IPS DF 19.7 (cell line): ENCODE data around the gene TNXB.

ENCODE experiments used
- DNase-seq: peaks from one replicate; pipeline ENCODE4 v3.0.0-alpha.2; 2013; ENCODE audit warnings: low read depth, low spot score

Gene TNXB, protein sequence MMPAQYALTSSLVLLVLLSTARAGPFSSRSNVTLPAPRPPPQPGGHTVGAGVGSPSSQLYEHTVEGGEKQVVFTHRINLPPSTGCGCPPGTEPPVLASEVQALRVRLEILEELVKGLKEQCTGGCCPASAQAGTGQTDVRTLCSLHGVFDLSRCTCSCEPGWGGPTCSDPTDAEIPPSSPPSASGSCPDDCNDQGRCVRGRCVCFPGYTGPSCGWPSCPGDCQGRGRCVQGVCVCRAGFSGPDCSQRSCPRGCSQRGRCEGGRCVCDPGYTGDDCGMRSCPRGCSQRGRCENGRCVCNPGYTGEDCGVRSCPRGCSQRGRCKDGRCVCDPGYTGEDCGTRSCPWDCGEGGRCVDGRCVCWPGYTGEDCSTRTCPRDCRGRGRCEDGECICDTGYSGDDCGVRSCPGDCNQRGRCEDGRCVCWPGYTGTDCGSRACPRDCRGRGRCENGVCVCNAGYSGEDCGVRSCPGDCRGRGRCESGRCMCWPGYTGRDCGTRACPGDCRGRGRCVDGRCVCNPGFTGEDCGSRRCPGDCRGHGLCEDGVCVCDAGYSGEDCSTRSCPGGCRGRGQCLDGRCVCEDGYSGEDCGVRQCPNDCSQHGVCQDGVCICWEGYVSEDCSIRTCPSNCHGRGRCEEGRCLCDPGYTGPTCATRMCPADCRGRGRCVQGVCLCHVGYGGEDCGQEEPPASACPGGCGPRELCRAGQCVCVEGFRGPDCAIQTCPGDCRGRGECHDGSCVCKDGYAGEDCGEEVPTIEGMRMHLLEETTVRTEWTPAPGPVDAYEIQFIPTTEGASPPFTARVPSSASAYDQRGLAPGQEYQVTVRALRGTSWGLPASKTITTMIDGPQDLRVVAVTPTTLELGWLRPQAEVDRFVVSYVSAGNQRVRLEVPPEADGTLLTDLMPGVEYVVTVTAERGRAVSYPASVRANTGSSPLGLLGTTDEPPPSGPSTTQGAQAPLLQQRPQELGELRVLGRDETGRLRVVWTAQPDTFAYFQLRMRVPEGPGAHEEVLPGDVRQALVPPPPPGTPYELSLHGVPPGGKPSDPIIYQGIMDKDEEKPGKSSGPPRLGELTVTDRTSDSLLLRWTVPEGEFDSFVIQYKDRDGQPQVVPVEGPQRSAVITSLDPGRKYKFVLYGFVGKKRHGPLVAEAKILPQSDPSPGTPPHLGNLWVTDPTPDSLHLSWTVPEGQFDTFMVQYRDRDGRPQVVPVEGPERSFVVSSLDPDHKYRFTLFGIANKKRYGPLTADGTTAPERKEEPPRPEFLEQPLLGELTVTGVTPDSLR (N-terminal part only)

DNA sequence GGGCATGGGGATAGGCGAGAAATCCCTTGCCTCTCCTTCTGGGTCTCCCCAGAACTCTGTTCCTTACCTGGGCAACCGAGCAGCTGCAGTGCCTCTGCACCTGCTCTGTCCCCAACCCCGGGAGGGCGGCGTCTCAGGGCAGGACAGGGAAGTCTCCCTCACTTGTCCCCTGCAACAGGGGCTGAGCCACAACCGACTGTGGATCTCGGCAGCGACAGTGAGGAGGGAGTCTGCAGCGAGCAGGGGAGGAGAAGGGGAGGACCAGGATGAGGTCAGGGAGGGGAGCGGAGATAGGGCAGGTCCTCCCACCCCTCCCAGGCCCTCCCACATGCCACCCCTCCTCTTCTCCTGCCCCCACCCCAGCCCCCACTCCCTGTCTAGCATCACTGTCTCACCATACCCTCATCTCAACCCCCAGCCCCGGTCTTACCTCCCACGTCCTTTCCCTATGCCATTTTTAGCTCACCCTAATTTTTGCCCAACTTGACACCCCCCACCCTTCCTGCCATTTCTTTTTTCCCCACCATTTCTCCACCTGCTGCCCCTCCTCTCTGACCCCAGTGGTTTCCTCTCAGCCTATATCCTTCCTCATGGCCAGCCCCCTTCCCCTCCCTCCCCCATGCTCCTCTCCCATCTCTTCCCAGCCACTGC is at the start of gene TNXB:
TNXB (minus strand) TSS at position 225 of the 651 bp plus-strand sequence. CDS start 11,140 bp downstream, outside the sequence.
- DNase-seq: no peak

DNA sequence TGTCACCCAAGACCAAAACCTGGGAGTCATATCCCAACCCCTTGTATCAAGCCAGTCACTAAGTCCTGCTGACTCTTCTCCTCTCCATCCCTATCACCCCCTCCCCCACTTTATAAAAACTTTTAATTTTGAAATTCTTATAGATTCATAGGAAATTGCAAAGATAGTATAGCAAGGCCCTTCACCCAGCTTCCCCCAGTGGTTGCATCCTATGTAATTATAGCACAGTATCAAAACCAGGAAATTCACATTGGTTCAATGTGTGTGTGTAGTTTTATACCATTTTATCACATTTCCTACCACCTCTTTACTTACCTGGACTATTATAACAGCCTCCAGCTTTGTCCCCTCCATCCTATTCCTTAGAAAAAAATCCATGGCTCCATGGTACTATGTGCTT is 48.9 kb upstream of the TNXB start:
- no peak for DNase-seq

DNA sequence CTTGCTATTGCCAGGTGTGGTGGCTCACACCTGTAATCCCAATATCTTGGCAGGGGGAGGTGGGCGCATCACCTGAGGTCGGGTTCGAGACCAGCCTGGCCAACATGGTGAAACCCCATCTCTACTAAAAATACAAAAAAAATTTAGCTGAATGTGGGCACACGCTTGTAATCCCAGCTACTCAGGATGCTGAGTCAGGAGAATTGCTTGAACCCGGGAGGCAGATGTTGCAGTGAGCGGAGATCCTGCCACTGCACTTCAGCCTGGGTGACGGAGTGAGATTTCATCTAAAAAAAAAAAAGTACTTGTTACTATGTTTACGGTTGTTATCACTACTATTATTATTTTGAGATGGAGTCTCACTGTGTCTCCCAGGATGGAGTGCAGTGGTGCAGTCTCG is 47.8 kb upstream of the TNXB start:
- DNase-seq: no peak

DNA sequence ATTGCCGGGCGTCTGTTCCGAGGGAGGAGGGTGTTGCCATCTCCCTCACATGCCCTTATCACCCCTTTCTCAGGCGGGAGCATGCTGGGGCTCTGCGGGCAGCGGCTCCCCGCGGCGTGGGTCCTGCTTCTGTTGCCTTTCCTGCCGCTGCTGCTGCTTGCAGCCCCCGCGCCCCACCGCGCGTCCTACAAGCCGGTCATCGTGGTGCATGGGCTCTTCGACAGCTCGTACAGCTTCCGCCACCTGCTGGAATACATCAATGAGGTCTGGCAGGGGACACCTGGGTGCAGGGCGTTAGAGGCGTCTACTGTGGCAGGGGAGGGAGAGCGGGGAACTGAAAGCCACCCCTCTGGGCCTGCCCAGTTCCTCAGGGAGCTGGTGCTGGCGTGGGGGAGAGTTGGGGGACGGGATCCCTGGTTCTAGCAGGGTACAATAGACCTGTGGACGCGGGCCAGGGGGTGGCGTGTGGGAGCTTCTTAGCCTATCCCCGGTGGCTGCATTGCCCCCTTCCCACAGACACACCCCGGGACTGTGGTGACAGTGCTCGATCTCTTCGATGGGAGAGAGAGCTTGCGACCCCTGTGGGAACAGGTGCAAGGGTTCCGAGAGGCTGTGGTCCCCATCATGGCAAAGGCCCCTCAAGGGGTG is 45.5 kb upstream of the TNXB start:
- no peak for DNase-seq

DNA sequence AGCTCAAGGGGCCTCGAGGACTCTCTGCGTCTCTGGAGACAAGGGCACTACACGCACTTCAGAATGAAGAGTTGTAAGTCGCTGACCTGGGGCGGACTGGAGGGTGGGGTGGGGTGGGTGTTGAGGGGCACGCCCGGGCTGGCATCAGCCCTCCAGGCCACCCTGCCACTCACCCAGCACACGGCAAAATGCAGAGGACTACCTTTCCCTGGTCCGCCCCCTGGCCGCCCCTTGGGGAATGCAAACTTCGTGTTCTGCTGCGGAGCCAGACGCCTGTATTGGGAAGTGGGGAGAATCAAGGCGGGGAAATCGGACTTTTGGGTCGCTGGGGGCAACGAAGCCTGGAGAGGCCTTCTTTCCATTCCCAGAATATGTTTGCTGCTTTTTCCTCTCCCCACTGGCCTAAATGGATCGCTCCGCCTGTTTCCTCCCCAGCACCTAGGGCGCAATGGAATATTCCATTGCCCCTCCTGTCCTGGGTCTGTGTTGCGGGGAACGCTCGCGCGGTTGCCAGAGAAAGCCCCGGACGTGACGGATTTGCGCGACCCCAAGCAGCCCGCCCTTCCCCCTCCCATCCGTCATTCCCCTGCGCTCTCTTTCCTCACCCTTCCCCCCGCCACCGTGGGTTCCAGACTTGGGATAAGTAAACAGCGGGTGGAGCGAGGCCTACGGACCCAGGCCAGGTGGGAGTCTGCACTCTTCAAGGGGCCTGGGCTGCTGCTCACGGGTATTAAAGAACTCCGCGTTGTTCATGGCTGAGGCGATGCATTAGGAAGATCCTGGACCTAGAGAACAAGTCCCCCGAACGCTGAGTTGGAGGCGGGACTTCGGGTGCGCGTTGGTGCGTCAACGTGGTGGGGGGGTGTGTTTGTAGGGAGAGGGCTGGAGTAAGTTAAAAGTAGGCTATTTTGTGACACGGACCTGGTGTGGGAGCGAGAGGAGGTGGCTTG is 44.7 kb upstream of the TNXB start, which contains the start of gene PPT2:
PPT2 (plus strand) TSS at position 578 of the 950 bp plus-strand sequence. CDS start 454 bp downstream, outside the sequence.
- DNase-seq: no peak

DNA sequence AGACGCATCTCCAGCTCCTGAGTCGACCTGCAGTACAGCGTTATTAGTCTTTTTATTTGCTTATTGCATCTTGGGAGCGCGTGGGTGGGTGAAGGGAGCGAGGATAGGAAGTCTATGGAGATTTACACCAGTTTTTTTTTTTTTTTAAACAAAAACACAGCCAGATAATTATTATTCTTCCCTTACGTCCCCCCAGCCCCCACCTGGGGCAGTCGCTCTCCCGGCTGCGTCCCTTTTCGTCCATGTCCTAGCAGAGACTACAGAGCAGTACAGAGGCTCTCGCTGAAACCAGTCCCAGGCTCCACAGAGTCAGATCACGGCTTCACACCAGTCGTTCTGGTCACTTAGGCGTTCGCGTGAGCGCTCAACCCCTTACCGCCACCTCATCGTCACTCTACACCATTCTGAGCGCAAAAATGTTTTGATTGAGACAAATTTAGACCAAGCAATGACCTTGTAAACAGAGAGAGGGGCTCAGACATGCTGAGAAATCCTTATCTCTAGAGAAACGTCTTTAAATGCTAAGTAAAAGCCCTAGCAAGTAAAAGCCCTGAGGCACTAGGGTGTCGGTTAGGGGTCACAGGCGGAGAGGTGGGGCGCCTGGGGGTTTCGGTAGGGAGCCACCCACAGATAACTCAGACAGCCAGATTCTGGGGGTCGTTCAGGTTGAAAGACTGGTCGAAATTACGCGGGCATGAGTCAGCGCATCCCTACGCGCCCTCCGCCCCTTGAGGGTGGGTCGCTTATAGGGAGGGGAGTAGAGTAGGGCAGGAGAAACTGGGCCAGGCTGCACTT is 43.8 kb upstream of the TNXB start:
- DNase-seq: no peak

DNA sequence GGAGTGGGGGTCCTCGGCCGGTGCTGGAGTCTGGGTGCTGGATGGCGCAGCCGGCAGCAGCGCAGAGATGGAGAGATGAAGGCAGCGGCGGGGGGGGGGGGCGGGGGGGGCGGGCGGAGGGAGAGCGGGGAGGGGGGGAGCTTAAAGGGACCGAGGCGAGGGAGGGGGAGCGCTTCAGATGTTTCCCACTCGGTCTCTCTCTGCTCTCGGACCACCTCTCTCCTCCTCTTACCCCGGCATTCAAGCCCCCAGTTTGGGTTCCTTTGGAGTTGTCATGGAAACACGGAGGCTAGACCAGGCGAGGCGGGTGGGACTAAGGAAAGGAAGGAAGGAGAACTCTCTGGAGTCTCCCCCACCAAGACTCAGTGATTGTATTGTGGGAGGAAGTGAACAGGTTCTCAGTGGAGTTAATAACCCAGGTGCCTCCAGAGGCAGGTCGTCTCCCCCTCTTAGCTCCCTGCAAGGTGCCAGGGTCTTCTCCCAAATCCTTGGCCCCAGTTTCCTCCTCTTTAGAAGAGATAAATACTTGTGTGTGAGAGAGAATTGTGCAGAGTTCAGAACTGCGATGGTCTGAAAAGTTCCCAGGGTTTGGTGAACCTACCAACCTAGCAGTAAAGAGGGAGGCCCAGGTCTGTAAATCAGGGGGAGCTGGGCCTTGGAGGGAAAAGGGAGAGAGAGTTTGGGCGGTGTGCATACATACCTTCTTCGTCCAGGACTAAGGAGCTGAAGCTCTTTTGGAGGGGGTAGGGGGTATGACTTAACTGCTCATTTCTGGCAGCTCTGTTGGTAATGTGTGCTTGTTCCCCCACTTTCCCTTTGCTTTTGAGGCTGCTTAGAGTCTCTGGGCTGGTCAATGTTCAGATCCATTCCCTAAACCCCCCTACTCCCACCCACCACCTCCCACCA is 43.0 kb upstream of the TNXB start, which contains the start of gene PRRT1:
PRRT1 (minus strand) TSS at position 77 of the 906 bp plus-strand sequence. CDS start 112 bp downstream, outside the sequence.
- no peak for DNase-seq

DNA sequence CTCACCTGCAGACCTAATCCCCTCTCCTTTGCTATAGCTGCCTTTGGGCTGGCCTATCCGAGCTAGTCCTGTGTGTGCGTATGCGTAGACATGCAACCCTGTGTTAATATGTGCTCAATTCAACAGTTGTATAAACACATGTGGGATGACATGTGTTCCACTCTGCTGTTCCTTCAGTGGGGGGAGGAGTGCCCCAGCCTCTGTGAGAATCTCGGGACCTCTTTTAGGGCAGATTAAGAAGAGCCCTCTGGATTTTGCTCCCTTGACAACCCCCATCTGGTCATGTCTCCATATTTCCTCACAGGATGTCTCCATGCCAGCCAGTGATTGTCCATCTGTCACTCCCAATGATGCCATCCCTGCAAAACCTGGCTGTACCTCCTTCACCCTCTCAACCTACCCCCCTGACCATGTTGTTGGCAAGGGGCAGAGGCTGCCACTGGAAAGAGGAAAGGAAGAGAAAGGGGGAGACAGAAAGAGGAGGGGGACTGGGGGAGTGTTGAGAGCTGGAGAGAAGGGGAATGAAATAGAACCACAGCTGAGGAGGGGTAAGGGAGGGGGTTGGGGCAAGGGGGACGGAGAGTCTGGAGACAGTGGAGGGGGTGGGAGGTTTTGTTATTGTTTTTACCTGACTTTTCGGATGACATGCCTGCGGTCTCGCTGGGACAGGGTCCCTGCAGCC is 42.2 kb upstream of the TNXB start:
- no peak for DNase-seq

DNA sequence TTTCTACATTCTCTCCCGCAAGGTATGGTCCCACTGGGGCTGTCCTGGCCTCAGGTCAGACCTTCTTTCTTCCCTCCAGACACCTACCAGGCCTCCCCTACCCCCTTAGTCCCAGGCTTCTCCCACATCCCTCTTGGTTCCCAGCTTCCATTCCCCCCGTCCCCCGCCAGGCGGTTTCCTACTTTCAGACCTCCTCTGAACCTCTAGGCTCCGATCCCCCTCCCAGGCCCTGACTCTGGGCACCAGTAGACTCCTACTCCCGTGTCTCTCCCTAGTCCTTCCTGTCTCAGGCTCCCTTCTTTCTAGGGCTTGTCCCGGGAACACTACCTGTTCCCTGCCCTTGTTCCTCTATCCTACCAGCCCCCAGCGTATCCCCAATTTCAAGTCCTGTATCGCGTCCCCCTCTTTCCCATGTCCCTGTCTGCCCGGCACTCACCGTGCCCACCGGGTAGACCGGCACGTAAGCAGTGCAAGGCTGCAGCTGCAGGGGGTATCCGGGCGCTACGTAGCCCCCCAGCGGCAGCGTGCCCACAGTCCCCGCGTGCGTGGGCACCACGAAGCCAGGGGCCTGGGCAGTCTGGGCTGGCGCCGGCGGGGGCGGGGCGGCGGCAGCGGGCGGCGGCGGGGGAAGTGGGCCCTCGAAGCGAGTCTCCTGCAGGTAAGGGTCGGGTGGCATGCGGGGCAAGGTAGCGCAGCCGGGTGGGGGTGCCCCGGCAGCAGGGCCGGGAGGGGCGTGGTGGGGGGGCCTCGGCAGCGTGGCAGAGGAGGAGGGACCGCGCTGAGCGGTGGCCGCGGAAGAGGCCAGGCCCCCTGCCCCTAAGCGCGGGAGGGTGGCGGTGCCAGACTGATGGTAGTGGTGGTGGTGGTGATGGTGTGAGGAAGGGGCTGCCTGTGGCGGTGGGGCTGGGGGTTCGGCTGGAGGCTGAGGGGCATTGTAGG is 41.1 kb upstream of the TNXB start:
- DNase-seq: no peak

DNA sequence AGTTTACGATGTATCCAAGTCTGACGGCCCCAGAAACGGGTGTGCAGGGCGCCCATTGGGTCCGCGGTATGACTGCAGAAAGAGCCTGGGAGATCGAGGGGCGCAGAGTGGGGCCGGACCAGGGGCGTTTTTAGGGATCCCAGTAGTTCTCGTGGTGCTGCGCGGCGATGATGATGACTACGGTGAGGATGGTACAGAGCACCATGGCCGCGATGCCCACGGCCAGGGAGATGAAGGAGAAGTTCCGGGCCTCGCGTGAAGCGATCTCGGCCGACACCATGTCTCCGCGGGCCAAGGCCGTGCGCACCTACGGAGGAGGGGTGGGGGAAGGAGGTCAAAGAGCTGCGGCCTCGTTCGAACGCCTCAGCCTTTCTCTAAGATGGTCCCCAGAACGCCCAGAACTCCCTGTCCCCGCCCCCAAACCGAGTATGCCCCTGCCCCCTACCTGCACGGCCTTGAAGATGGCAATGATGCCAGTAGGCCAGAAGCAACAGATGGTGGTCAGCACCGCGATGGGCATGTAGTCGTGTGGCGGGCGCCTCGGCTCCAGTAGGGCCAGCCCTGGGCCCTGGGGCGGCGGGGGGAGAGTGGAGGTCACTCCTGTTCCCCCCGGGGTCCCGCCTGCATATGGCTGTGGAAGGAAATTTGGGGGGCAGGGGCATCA is 40.1 kb upstream of the TNXB start:
- DNase-seq: no peak

DNA sequence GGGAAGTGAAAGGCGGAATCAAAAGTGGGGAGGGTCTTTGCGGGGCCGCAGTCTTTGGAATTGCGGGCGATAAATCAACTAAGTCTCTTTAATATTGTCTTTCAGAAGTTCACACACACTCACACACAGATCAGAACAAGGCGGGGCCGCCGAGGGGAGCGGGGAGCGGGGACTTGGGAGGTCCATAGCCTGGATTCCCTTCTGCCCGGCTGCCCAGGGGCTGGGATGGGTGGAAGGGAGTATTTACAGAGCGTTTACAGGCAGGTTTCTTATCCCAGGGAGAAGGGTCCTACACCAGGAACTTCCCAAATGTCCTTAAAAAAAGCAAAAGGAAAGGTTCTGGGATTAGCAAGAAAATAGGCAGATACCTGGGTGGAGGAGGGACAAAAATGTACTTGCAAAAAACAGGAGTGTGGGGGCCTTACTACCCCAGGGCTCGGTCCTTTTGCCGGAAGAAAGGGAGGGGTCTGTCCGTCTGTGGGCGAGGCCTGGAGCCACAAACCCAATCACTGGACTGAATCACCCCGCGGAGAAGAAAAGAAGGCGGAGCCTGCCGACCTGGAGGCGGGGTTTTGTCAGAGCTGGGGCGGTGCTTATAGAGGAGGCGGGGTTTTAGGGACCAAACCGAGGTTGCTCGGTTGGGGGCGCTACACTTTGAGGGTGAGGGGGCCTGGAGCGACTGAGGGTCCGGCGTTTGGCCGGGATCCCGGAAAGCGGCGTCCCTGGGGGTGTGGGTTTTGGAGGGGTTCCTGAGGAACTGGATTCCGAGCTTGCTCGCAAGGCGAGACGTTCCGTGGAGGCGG is 39.4 kb upstream of the TNXB start:
- DNase-seq: no peak

DNA sequence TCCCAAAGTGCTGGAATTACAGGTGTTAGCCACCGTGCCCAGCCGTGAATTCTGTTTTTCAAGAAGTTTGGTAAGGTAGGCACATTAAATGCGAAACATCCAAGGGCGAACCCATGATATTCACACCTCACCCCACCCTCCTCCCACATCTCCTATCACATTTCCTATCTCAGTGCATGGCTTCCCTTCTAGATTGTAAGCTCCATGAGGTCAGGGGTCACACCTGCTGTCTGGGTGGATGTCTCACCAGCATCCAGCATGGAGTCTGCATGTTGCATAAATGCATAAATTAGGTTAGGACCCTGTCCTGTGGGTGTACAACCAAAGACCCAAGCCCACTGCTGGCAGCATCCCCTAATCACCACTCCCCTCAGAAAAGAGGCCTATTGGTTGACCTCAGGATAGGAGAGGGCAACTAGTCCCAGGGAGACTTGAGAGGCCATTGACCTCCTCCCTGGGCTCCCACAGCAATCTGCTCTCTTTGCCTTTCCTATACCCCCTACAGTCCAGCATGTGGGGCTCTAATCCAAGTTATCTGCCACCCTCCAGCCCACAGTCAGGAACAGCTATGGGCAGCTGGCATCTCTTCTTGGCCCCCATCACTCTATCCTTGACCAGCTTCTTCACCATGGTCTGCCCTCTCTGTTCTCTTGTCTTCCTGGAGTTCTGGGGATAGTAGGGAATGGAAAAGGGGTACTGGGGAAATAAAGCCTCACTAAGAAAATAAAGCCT is 38.4 kb upstream of the TNXB start:
- DNase-seq: no peak

DNA sequence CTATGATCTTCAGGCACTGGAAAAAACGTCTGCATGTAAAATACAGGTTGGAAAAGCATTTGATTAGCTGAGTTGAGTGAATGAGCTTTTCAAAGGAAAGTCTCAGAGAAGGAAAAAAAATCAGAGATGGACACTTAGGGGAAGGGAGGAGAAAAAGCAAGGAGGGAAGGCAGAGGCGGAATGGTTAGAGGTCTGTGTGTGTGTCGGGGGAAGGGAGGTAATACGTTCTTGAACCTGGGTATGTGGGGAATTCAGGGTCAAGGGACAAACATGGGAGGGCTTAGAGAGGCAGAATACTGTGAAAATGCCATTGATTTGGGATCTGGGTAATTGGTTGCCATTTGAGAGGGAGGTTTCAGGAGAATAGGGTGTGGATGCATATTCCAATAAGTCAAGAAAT is 37.5 kb upstream of the TNXB start:
- no peak for DNase-seq

DNA sequence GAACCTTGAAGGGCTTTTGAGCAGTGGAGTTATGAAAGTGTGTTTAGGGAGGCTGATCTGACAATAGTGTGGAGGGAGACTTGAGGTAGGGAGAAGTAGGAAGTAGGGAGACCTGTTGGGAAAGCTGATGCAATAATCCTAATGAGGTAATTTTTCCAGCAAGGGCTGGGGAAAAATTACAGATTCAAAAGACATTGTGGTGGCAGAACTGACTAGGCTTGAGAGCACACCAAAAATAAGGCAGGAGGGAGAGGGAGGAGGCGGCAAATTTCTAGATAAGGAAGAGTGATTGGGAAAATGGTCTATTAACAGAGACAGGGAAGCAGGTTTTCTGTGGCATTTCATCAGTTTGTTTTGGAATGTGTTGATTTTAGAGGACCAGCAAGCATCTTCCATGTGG is 37.1 kb upstream of the TNXB start:
- no peak for DNase-seq
